GM04503 (cell line): ENCODE results near the gene KIAA0513.

ENCODE experiments used
- DNase-seq: peaks from one replicate; pipeline ENCODE4 v3.0.0-alpha.2; 2012; ENCODE audit warnings: low read depth

KIAA0513 gene

DNA sequence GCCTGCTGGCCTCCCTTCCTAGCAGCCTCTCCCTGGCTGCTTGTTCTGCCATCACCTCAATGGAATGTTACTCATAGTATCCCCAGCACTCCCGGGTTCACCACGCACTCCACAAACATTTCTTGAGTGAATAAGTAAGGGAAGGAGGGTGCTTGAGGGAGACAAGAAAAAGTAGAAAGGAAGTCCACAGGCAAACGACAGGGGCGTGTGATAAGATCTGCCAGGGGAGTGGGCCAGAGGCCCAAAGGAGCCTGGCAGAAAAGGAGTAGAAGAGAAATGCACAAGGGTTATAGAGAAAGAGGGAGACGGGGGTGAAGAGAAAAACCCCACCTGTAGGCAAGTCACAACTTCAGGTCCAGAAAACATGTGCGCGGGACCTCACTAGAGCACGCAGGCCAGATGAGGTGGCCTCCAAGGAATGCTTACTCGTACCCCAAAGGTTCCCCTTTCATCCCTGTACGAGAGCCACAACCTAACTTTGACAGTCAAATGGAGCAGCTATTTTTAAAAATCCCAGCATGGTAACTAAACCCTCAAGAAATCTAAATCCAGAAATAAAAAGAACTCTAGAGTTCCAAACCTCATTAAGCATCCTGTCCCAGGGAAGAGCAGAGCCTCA lies 22.9 kb upstream of the KIAA0513 start:
- peak; percentile 75 for DNase-seq

DNA sequence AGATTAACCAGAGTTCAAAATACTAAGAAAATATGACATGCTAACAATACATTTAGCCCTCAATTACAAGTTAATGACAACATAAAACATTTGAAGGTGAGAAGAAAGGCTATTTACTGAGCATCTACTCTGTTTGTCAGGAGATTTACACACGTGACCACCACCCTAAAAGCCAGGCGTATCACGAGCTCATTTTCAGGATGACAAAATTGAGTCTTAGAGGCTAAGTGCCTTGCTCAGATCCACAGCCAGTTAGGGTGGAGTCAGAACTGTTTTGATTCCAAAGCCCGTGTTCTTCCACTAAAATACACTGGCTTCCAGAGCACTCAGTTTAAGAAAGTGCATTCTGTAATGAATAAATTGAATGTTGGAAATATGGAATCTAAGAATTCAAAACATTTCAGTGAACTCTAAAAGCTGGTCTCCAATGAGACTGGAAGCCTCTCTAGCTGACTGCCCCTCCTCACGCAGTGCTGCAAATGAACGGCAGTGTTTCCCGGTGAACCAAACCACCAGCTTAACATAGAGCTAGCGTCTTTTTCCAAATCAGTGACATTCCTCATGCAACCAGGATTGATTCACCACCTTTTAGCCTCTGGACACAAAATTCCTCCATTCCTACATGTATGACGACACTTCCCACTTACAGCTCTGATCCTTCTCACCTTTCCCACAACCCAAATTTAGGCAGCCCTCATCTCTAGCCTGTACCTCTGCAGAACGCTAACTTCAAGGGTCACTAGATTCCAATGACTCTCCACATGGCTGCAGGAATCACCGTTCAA lies 22.1 kb upstream of the KIAA0513 start:
- DNase-seq: peak; percentile 47

DNA sequence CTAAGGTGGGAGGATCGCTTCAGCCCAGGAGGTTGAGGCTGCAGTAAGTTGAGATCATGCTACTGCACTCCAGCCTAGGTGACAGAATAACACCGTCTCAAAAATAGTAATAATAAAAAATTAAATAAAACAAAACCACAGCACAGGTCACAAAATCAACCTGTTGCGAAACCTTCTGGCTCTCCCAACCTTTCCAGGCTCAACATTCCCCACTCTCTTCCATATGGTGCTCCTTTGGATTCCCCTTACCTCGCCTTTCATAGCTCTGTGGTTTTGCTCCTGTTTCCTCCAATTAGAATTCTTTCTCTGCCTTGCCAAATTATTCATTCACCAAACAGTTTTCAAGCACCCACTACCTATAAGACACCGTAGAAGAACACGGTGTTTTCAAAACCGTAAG lies 21.0 kb upstream of the KIAA0513 start:
- no peak for DNase-seq

DNA sequence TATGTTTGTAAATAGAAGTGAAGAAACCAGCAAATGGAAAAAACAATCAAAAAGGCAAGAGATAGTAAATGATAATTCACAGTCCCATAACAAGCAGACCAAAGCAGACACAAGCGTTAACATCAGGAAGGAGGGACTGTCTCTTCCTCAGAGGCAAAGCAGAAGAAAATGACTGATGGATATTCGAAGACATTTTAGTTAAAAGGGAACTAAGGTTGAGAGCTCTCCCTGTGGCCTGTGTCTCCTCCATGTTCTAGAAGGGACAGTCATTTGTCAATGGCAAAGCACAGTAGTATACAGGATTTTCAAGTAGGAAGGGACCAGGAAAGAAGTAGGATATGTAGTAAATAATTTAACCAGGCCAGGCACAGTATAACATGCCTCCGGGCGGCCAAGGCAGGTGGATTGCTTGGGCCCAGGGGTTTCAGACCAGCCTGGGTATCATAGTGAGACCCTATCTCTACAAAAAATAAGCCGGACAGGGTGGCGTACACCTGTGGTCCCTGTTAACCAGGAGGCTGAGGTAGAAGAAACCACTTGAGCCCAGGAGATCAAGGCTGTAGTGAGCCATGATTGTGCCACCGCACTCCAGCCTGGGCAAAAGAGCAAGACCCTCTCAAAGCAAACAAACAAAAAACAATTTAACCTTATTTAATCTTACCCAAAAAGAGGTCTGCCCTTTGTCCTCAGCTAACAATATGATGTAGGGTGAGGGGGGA lies 19.9 kb upstream of the KIAA0513 start:
- DNase-seq: no peak

DNA sequence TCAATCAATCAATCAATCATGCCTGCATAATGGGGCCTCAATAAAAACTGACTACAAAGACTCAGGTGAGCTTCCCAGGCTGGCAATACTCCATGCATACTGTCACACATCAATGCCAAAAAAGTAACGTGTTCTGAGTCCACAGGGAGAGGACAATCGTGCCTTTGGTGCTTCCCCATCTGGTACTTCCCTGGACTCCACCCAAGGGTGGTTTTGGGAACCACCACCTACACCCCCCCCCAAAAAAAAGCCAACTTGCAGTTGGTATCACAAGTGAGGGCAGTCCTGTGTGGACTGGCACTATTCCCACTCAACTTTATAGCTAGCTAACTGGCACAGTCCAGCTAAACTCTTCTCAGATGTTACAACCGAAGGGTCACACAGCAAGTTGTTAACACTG lies 19.3 kb upstream of the KIAA0513 start:
- DNase-seq: no peak

DNA sequence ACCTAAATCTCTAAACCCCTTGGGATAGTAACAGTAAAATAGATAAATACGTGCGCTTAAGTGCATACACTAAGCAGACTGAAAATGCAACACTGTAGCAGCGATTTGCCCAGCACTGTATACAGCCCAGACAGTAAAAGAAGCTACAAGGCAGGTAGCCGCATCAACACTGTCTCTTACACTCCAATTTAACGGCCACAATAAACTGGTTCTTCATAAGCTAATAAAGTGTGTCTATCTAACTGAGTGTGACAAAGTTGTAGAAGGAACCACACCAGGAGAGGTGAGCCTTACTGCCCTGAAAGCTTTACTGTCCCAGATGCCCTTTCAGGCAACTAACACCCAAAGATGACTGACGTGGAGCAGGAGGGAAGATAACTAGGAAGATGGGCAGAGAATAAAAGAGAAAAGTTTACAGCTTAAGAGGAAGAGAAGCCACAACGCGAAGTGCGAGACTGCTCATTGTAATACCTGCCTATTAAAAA lies 17.1 kb upstream of the KIAA0513 start:
- DNase-seq: no peak

DNA sequence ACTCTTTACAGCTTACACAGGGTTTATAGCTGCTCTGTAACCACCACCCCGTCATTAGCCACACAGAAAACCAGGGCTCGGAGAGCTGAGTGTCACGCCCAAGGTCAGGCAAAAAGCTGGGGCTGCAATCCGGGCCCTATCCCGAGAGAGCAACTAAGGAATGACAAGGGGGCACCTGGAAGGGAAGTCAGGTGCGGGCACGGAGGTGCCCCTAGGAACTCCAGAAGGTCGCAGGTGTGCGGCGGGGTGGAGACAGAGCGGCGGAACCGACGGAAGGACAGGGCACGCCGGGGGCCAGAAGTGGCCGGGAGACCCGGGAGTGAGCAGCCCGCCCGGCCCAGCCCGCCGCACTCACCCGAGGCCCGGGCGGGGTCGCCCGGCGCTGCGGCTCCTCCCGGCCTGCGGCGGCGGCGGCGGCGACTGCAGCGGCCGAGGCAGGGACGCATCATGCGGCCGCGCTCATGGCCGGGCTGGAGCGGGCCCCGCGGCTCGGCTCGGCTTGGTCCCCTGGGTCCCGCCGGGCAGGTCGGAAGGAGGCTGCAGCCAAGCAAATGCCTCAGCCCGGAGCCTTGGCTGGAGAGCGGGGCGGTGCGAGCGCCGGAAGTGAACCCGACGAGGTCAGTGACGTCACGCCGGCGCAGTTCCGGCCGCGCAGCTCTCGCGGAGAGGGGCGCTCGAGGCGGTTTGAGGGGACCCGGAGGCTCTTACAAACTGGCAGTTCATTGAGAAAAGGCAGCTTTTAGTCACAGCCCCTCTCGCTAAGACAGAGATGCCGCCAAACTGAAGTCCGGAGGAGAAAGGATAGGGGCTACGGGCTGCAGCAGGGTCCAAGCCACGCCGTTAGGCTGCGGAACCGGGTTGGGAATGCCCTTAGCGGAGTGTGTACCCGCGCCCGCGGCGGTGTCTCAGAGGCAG lies 16.4 kb upstream of the KIAA0513 start, which contains the start of gene ZDHHC7:
TSS of gene ZDHHC7 (minus strand) at position 605 of the 915 bp plus-strand sequence. CDS start 20,917 bp downstream, outside the sequence.
- peak; percentile 42 for DNase-seq

DNA sequence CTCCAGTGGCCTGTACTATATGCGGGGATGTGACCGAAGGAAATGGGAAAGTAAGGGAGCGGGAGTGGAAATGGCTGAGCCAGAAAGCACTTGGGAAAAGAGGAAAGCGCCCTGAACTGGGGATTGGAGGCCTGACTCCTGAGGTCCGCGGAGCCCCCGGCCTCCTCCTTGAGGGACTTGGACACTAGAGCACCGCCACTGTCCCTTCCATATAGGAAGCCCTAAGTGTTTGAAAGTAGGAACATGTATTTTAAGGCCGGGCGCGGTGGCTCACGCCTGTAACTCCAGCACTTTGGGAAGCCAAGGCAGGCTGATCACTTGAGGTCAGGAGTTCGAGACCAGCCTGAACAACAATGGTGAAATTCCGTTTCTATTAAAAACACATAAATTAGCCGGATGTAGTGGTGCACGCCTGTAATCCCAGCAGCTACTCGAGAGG lies 15.7 kb upstream of the KIAA0513 start:
- no peak for DNase-seq

DNA sequence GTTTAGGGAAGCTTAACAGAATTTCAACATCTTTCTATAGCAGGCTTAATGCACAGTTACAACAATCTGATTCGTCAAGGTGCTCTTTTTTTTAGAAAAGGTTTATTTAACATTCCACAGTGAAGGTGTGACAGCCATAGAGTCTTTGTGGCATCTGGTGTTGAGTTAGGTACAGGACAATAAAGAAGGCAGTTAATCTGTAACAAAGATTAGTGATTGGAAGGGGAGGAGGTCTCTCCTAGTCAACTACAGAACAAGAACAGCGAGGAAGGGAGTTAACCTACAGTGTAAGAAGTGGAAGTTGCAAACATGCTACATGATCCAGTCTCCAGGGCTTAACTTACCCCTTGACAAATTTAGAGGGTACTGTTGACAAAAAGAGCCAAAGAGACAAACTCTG lies 13.3 kb upstream of the KIAA0513 start:
- DNase-seq: no peak

DNA sequence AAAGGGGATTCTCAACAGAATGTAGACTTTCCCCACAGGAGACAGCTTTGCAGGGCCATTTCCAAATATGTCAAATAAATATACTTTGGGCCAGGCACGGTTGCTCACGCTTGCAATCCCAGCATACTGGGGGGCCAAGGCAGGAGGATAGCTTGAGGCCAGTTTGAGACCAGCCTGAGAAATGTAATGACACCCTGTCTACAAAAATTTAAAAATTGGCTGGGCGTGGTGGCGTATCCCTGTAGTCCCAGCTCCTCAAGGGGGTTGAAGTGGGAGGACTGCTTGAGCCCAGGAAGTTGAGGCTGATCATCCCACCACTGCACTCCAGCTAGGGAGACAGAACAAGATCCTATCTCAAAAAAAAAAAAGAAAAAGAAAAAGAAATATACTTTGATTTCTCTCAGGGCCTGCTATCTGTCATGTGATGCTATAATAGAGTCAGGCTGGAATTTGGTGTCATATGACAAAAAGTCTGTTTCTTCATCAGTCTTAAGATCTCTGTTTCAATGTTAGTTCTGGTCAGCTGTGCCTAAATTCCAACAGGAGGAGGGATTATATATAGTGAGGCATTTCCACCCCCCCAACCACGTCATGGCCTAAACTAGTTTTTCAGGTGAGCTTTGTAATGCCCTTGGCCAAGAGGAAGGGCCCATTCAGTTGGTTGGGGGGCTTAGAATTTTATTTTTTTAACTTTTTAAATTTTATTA lies 12.0 kb upstream of the KIAA0513 start:
- DNase-seq: no peak

DNA sequence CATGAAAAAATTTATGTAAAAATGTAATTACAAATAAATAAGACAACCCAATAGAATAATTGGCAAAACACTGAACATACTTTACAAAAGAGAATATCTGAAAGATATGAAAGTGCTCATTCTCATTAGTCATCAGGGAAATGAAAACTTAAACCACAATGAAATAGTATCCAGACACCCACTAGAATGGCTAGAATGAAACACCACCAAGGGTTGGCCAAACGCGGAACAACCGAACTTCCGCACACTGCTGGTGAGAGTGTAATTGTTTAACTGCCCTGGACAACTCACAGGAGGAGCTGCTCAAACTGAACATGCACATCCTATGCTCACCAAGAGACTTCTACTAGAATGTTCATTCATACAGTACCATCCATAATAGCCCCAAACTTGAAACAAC lies 10.4 kb upstream of the KIAA0513 start:
- DNase-seq: no peak

DNA sequence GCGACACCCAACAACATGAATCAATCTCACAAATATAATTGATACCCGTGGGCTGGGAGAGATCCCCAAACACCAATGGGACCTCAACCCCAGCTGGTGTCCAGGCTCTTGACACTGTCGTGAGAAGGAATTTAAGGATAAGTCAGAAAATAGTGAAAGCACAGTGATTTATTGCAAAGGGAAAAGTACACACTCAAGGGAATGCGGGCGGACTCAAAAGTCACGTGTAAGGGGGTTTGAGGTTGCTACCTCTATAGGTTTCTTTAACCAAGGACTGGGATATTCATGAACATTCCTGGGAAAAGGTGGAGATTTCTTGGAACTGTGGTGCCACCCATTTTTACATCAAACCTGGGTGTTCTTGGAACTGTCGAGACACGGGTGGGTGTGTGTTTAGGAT lies 10.0 kb upstream of the KIAA0513 start:
- no peak for DNase-seq

DNA sequence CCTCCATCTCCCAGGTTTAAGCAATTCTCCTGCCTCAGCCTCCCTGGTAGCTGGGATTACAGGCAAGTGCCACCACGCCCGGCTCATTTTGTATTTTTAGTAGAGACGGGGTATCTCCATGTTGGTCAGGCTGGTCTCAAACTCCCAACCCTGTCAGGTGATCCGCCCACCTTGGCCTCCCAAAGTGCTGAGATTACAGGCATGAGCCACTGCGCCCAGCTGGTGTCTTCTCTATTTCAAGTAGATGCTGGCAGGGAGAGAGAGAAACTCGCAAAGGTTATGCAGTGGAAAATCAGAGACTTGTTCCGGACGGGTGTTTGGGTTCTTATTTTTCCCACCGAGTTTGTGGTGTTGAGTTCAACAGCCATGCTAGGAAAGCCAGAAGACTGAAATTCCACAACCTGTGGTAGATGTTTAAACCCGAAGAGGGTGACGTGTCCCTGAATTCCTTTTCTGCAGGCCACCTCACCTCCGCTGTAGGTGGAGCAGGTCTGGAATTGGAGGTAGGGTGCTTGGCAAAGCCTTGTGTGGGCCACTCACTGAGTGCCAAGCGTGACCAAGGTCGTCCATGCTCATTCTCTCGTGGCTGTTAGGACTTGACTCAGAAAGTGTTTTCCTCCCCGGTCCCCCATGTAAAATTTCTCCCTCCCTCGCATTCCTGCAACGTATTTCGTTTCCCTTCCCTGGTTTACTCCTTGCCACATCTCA lies 8.9 kb upstream of the KIAA0513 start:
- DNase-seq: no peak

DNA sequence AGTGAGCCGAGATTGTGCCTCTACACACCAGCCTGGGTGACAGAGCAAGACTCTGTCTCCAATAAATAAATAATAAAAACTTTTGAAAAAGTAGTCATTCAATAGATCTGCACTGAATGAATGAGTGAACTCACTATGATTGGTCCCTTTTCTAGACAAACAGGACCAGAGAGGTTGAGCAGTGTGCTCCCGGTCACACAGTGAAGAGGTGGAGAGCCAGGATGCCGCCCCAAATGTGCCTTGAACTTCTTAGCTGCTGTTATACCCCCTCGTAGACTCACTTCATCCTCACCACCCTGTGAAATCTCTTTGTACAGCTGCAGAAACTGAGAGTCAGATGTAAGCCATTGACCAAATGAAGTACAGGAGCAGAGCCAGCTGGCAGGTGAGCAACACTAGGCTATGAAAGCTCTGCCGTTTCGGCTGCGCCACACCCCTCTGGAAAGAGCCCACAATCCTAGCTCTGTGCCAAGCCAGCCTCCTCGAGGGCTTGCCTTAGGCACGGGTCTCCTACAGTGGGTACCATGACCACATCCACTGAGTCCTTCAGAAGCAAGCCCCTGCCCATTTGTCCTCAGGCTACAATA lies 7.8 kb upstream of the KIAA0513 start:
- no peak for DNase-seq

DNA sequence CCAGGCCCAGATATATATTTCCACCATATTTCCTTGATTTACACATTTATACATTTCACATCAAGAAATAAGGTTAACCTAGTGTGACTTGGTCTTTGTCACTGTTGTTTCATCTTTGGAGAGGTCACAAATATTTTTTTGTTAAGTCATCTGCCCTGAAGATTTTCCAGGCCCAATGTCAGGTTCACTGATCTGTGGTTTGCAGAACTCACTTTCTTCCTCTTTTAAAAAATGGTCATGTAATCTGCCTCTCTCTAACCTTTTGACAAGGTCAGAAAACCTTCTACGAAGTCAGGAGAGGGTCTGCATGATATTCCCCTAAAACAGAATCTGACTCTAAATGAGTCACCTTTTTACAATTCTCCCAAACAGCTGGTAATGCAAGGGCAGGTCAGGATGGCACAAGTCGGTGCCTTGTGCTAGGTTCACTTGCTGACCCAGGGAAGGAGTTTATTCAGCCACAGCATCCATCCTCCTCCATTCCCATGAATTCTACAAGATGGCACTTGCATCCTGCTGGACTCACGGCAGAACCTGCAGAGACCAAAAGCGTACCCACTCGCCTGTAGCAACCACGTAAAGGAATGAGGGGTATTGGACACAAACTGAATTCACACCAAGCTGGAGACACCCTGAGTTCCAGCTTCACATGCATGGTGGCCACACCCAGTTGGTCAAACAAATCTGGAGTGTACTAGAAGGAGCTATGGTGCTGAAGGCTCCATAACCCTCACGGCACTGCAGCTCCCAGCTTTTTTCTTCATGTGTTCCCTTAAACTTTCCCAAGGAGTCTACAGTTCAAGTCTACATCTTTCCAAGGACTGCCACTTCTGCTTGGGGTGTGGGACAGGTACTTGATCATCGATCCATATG lies 1.6 kb upstream of the KIAA0513 start:
- DNase-seq: no peak

DNA sequence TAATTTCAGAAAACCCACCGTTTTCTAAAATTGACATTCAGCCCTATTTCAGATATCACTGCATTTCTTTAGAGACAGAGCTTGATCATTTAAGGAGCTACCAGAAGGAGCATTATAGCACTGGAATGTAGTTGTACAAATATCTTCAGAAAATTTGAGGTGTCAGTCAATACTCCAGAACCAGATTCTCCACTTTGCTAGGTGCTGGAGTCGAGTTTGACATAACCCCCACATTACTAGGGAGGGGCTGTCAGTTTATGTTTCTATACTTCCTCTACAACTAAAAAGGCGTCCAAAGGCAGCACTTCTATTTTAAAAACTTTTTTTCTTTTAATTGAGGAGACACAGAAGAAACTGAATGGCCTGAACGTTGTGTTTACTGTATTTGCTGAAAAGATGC lies 892 bp upstream of the KIAA0513 start:
- no peak for DNase-seq

DNA sequence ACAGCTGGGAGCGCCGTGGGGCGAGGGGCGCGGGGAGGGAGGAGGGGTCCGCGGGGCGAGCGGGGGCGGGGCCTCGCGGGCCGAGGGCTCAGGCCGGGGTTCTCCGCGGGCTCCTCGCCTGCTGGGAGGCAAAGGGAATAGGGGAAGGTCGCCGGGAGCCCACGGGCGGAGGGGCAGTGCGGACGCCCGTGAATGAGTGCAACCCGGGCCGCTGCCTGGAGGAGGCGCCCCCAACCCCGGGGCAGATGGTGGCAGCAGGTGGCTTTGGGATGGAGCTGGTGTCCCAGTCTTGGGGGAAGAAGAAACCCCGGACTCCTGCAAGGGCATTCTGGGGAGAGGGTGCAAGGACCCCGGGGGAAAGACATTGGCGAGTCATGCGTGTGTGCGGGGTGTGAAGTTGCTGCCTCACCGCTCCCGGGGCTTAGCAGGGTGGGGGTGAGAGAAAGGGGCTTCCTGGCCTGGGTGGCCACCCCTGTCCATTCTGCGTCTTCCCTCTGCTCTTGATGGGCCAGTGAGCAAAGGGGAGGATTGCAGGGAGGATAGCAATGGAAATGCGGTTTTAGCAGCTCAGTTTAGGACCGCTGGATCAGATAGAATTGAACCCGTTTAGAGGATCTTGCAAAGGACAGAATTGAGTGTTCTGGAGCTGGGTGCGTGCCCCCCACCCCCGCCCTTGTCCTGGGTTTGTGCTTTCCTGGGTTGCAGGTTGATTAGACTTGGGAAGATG lies 526 bp downstream of the KIAA0513 start:
- no peak for DNase-seq

DNA sequence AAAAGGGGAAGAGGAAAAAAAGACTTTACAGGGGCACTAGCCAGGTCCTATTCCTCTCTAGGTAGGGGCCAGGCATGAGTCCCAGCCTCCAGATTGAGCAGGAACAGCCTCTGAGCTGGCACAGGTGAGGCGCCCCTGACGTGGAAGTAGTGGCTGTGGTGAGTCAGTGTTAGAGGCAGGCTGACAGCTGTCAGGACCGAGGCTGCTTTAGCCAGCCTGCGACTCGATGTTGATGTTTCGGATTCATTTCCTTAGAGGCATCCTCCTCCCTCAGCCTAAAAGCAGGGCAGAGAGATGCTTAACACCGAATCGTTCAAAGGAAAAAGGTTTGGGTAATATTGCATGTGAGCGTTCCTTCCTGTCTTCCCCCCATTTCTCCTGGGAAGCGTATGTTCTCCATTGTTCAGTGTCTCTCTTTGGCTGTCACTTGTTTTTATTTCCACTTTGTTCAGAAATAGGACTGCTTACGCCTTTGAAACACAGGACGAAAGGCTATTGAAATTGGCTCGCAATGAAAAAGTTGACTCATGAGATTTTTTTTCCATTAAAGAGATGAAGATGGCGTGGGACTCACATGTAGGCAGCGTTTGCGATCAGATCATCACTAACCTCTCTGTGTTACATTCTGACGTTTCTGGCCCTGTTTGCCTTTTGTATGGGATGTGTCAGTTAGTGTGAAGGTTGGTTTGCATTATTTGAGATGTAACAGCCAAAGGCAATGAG lies 1.3 kb downstream of the KIAA0513 start:
- DNase-seq: peak; percentile 34
